ENCODE measurements around the gene ARFGEF3. TPM values are rescaled to one million over a fixed set of nuclear protein-coding genes. Genes with fewer than 3 reads are reported as not detected.
"Not testable (repeated sequence)": the region's sequence is repeated elsewhere in the genome, so short reads cannot be mapped to it uniquely, and the experiment has no call there.

The ARFGEF3 gene
- total RNA-seq, 2 donors from 2014 or later, result 0.03 TPM; not detected in 1

DNA sequence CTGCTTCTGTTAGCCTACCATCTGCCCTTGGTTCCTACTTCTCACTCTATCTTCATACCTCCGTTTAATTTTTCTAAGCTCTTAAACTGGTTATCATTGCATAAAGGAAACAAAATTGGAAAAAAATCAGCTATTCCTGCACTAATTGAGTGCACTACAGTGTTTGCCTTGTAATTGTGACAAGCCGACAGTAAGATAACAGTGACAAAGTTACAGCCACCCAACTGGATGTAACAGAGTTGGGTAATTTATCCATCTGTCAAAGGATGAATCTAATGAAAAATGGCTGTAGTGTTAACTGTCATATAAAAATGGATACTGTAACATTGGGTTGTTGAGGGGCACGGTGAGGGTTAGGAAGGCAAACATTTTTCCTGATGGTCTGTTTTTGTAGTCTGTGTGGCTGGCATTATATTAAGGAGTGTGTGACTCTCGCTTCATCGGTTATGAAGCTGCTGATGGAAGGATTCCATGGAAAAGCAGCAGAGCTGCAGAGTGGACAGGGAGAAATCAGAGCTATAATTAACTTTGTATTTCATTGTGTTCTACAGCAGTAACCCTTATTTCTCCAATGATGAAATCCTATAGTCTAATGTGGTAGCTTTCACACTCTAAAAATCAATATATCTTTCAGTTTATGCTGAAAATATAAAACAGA lies 43.8 kb downstream of the ARFGEF3 start:
- Mint-ChIP-seq H3K27me3 (peaks cover 65% of the 10 kb centered on the region), H3K4me1 (peaks cover 2% of the 10 kb centered on the region), H3K4me3 (no peak overlapping the region), H3K36me3 (ENCODE audit: low read depth) (no peaks in the 10 kb centered on the region), H3K27ac (no peak overlapping the region)
- H3K9me3 ChIP-seq (ENCODE audit: control insufficient read depth, low read length, poor library complexity, severe bottlenecking), result no peaks in the 10 kb centered on the region
- DNase-seq (no peak), ATAC-seq (no peak)

DNA sequence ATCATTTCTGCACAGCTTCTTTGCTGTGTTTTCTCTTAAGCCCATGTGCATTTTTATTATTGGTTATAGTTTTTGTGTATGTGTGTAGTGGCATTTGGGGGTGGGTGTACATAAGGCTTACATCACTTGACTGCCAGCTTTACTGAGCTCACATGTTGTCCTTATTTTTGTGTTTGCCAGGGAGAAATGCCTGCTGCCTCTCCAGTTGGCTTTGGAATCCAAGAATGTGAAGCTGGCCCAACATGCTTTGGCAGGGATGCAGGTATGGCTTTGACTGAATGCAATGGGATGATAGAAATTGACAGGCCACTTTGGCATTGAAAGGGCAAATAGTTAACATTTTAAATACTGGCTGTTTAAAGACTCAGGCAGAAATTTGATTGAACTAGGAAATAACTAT lies 45.1 kb downstream of the ARFGEF3 start:
- ATAC-seq, result no peak
- Mint-ChIP-seq H3K36me3 (ENCODE audit: low read depth) (no peaks in the 10 kb centered on the region), H3K27me3 (peaks cover 64% of the 10 kb centered on the region), H3K27ac (no peak overlapping the region), H3K4me1 (peaks cover 2% of the 10 kb centered on the region), H3K4me3 (no peak overlapping the region)
- no peaks in the 10 kb centered on the region for H3K9me3 ChIP-seq (ENCODE audit: control insufficient read depth, low read length, poor library complexity, severe bottlenecking)
- DNase-seq, result no peak

DNA sequence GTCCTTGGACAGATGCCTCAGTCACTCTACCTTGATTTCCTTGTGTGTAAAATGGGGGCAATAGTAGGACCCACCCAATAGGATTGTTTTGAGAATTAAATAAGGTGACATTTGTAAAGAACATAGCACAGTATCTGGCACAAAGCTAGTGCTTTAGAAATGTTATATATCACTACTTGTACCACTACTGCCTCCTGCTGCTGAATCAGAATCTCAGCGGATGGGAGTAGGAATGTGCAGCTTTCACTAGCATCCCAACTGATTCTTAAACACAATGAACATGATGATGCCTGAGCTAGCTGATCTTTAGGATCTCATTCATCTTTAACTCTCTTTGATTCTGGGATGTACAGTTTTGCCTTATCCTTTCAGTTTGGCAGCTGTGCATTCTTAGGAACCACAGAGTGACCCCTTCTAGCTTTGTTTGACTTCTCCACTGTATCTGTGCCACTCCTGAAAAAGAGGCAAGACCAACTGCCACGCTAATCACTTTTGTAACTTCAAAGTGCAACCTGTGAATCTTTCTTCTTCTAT lies 49.4 kb downstream of the ARFGEF3 start:
- Mint-ChIP-seq H3K27ac (no peak overlapping the region), H3K4me3 (no peak overlapping the region), H3K36me3 (ENCODE audit: low read depth) (no peaks in the 10 kb centered on the region), H3K27me3 (peaks cover 61% of the 10 kb centered on the region), H3K4me1 (no peaks in the 10 kb centered on the region)
- H3K9me3 ChIP-seq (ENCODE audit: control insufficient read depth, low read length, poor library complexity, severe bottlenecking), result no peaks in the 10 kb centered on the region
- no peak for DNase-seq
- no peak for ATAC-seq

DNA sequence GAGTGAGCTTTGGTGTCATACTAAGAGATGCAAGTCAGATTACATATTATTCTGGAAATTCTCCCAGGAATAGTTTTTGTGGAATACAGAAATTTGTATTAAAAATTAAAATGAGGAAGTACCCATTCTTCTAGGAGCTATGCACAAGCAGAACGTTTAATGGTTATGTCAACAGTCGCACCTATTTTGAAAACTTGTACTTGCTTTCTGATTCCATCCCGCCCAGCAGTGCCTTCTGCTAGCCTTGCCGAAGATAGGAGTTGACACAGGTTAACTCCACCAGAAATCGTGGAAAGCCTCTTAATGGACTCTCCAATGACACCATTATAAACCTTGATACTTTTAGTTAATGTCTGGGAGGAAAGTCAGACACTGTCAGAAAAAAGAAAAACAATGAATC lies 49.9 kb downstream of the ARFGEF3 start:
- Mint-ChIP-seq H3K27ac (no peak overlapping the region), H3K36me3 (ENCODE audit: low read depth) (no peaks in the 10 kb centered on the region), H3K27me3 (peaks cover 61% of the 10 kb centered on the region), H3K4me3 (no peak overlapping the region), H3K4me1 (no peaks in the 10 kb centered on the region)
- H3K9me3 ChIP-seq (ENCODE audit: control insufficient read depth, low read length, poor library complexity, severe bottlenecking), result no peaks in the 10 kb centered on the region
- DNase-seq, result no peak
- ATAC-seq, result no peak

DNA sequence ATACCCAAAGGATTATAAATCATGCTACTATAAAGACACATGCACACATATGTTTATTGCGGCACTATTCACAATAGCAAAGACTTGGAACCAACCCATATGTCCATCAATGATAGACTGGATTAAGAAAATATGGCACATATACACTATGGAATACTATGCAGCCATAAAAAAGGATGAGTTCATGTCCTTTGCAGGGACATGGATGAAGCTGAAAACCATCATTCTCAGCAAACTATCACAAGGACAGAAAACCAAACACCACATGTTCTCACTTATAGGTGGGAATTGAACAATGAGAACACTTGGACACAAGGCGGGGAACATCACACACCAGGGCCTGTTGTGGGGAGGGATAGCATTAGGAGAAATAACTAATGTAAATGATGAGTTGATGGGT lies 50.8 kb downstream of the ARFGEF3 start:
- H3K27ac Mint-ChIP-seq; H3K4me3 Mint-ChIP-seq; DNase-seq; H3K36me3 Mint-ChIP-seq (ENCODE audit: low read depth); H3K4me1 Mint-ChIP-seq; ATAC-seq; H3K9me3 ChIP-seq (ENCODE audit: control insufficient read depth, low read length, poor library complexity, severe bottlenecking): not testable (repeated sequence)
- peaks cover 55% of the 10 kb centered on the region for H3K27me3 Mint-ChIP-seq

DNA sequence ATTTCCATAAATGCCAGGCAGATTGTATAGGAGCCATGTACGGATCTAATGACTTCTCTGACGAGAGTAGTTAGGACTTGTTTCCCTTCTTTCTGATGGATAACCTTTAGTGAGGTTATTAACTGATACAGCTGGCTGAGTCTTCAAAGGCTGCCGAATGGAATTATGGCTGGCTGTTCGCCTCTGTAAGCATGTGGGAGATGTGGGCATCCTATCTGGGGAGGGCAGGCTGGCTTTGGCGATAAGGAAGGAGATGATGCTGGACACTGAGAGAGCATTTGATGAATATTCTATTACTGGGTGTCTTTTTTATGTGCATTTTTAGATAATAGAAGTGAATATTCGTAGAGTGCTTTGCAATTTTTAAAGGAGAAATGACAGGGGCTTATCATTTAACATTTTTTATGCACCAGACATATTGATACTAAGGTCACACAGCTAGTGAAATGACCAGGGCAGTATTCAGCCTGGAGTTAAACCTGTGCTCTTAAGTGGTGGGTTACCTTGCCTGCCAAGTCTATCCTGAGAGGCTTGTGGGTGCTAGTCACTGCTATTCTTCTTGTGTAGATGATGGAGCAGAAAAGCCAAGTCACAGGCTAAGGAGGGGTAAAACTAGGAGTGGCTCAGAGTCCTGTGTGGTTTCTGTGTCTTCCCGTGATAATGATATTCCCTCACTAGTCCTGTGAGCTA lies 53.5 kb downstream of the ARFGEF3 start:
- H3K27me3 Mint-ChIP-seq, result peaks cover 54% of the 10 kb centered on the region
- ATAC-seq, result no peak
- no peaks in the 10 kb centered on the region for H3K4me1 Mint-ChIP-seq
- no peak for DNase-seq
- H3K9me3 ChIP-seq (ENCODE audit: control insufficient read depth, low read length, poor library complexity, severe bottlenecking), result no peaks in the 10 kb centered on the region
- H3K4me3 Mint-ChIP-seq, result no peak overlapping the region
- H3K36me3 Mint-ChIP-seq (ENCODE audit: low read depth), result peaks cover 9% of the 10 kb centered on the region
- H3K27ac Mint-ChIP-seq, result no peak overlapping the region

DNA sequence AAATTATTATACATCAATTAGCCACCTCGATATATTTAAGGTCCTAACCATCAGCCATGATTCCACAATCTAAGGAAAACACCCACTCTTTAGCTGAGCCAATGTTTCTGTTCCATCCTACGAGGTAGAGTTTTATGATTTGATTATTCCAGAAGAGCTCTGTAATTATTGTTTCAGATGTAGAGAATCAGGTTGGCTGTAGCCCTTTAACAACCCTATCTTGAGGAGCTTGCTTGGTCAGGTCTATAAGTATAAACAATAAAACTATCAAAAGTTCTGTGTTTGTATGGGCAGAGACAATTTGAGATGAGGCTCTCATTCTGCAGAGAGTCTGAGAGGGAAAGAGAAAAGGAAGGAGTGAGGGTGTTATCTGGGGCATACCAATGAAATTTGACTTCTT lies 56.7 kb downstream of the ARFGEF3 start, which contains the start of gene PBOV1:
Gene PBOV1, minus strand, starts transcription at position 43 of the 400 bp plus-strand sequence. CDS start 96 bp downstream, outside the sequence.
- Mint-ChIP-seq H3K4me3 (no peak within 1 kb of the TSS), H3K27me3 (peaks cover 59% of the 10 kb centered on the region), H3K4me1 (no peaks in the 10 kb centered on the region), H3K27ac (no peak within 1 kb of the TSS), H3K36me3 (ENCODE audit: low read depth) (peaks cover 9% of the 10 kb centered on the region)
- H3K9me3 ChIP-seq (ENCODE audit: control insufficient read depth, low read length, poor library complexity, severe bottlenecking), result no peaks in the 10 kb centered on the region
- DNase-seq (no peak), ATAC-seq (no peak)

DNA sequence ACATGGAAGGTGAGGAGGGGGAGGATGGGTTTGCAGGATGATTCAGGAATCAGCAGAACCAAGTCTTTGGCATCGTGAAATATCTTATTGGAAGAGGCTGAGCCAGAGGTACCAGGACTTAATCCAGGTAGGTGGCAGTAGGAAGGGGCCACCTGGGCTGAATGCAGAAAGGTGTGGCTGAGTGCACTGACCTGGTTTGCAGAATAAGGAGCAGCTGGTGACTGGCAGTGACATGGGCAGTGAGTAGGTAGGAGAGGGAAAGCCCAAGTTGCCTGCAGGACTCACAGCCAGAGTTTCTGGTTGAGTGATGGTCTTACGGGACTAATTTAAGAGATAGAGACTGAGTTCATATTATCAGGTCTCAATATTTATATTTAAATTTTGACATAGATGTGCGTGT lies 57.7 kb downstream of the ARFGEF3 start:
- Mint-ChIP-seq H3K27ac (no peak overlapping the region), H3K4me1 (no peaks in the 10 kb centered on the region), H3K36me3 (ENCODE audit: low read depth) (peaks cover 9% of the 10 kb centered on the region), H3K4me3 (no peak overlapping the region), H3K27me3 (peaks cover 59% of the 10 kb centered on the region)
- no peak for DNase-seq
- H3K9me3 ChIP-seq (ENCODE audit: control insufficient read depth, low read length, poor library complexity, severe bottlenecking), result no peaks in the 10 kb centered on the region
- ATAC-seq, result no peak

DNA sequence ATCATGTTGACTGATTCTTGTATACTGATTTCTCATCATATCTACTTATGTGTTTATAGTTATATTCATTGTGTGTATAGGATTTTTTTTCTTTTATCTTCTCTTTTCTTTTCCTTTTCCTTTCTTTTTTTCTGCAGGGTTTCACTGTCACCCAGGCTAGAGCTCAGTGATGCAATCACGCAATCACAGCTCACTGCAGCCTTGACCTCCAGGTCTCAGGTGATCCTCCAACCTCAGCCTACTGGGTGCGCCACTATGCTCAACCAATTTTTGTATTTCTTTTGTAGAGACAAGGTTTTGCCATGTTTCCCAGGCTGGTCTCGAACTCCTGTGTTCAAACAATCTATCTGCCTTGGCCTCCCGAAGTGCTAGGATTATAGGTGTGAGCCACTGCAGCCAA lies 58.2 kb downstream of the ARFGEF3 start:
- Mint-ChIP-seq H3K4me3 (no peak overlapping the region), H3K27me3 (peaks cover 56% of the 10 kb centered on the region), H3K27ac (no peak overlapping the region), H3K36me3 (ENCODE audit: low read depth) (peaks cover 9% of the 10 kb centered on the region), H3K4me1 (no peaks in the 10 kb centered on the region)
- DNase-seq (no peak), ATAC-seq (no peak)
- H3K9me3 ChIP-seq (ENCODE audit: control insufficient read depth, low read length, poor library complexity, severe bottlenecking), result no peaks in the 10 kb centered on the region

DNA sequence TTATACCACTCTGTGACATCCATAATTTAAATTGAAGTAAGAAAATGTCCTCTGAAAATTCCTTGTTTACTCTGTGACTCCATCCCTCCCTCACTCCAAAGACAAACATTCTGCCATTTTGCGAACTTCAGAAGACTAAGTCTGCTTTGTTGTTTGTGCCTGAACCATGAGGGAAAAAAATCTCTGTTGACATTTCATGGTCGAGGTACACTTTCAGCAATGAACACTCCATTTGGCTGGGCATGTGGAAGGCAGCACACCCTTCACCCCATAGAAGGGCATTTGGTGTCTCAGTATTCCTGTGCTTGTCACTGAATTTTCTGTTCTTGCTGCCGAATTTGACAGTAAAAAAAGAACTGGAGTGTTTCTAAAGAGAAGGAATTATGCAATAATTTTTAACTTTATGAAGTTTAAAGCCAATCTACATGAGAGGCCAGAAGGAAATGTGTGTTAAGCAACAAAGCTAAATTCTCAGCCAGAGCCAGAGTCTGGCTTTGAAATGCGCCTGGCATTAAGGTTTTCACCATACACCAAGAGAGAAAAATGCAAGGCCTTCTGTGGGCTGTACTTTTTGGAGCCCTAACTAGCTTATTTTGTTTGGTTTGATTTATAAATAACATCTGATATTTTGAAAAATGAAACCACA lies 61.3 kb downstream of the ARFGEF3 start:
- peaks cover 3% of the 10 kb centered on the region for H3K4me1 Mint-ChIP-seq
- DNase-seq (no peak), ATAC-seq (no peak)
- no peak overlapping the region for H3K4me3 Mint-ChIP-seq
- peaks cover 12% of the 10 kb centered on the region for H3K36me3 Mint-ChIP-seq (ENCODE audit: low read depth)
- peaks cover 58% of the 10 kb centered on the region for H3K27me3 Mint-ChIP-seq
- H3K9me3 ChIP-seq (ENCODE audit: control insufficient read depth, low read length, poor library complexity, severe bottlenecking), result no peaks in the 10 kb centered on the region
- H3K27ac Mint-ChIP-seq, result no peak overlapping the region

DNA sequence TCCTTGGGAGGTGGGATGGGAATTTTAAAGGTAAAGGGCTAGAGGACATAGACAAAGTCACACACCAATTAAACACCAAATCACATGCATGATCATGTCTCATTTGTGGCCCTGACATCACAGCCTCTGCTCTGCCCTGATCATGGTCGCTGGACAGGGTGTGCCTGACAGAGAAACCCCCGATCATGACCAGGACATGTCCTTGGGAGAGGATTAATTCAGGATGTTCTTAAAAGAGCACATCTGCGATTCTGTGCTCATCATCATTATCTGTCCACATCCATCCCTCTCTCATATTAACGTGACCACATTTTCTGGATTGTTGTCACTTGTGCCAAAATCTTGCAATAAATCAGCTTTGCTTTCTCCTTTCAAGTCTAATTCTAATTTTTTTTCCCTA lies 64.2 kb downstream of the ARFGEF3 start:
- Mint-ChIP-seq H3K4me1 (peaks cover 6% of the 10 kb centered on the region), H3K36me3 (ENCODE audit: low read depth) (peaks cover 8% of the 10 kb centered on the region), H3K4me3 (no peak overlapping the region), H3K27ac (no peak overlapping the region), H3K27me3 (peaks cover 68% of the 10 kb centered on the region)
- DNase-seq, result no peak
- H3K9me3 ChIP-seq (ENCODE audit: control insufficient read depth, low read length, poor library complexity, severe bottlenecking), result no peaks in the 10 kb centered on the region
- no peak for ATAC-seq

DNA sequence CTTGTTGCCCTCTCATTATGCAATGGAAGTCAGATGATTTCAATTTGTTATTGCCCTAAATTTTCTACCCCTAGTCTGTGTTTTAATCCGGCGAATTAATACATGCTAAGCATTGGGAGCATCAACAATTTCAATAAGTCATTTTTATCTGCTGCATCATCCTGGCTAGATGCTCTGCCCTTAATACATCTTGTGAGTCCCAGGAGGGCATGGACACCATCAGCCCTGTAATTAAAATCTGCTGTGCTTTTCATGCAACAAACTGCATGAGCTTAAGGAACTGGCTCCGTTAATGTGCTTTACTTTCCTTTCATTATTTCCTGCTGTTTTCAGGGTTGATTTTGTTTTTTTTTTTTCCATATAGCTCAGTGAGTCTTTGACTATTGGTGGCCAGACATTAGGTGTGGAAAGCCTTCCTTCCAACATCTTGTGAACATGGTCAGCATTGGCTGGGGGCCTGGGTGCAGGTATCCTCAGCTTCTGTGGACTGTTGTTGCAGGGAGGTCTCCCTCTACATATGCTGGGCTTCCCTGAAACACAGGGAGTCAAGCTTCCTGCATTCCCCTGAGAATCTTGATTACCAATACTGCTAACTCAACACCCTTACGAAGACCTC lies 65.1 kb downstream of the ARFGEF3 start:
- peaks cover 66% of the 10 kb centered on the region for H3K27me3 Mint-ChIP-seq
- DNase-seq, result no peak
- peaks cover 8% of the 10 kb centered on the region for H3K36me3 Mint-ChIP-seq (ENCODE audit: low read depth)
- no peaks in the 10 kb centered on the region for H3K9me3 ChIP-seq (ENCODE audit: control insufficient read depth, low read length, poor library complexity, severe bottlenecking)
- H3K4me1 Mint-ChIP-seq, result peaks cover 6% of the 10 kb centered on the region
- no peak overlapping the region for H3K27ac Mint-ChIP-seq
- H3K4me3 Mint-ChIP-seq, result no peak overlapping the region
- ATAC-seq, result no peak

DNA sequence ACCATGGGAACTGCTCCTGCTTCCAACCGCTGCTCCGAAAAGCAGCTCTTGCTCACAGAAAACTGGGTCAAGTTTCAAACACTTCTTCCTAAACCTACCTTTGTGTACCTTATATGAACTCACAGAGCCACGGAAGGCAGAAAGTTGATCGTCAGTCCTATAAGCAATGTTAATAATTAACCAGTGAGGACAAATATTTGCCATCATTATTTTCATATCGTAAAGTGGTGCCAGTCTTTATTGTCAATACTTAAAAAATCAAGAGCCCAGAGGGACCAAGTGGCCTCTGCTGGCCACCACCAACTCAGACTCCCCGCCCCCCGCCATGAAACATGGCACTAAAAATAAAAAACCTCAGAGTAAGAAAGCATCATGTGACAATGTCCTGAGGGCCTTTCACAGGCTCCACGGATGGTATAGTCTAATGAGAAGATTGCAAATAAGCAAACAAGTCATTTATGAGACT lies 65.6 kb downstream of the ARFGEF3 start:
- H3K9me3 ChIP-seq (ENCODE audit: control insufficient read depth, low read length, poor library complexity, severe bottlenecking), result no peaks in the 10 kb centered on the region
- ATAC-seq (no peak), DNase-seq (no peak)
- Mint-ChIP-seq H3K27ac (no peak overlapping the region), H3K27me3 (peaks cover 61% of the 10 kb centered on the region), H3K36me3 (ENCODE audit: low read depth) (peaks cover 8% of the 10 kb centered on the region), H3K4me1 (peaks cover 6% of the 10 kb centered on the region), H3K4me3 (peak overlapping the region; percentile 47)
